AG04450 (cell line): ENCODE data around the gene TRAPPC3. TPM values are rescaled to one million over a fixed set of nuclear protein-coding genes. Genes with fewer than 3 reads are reported as not detected.

Experiments
- CTCF ChIA-PET: fragments of 300-600, 350-600 bp; formaldehyde crosslinking; extraction: SDS; loops from one replicate; lab custom pipeline; 2022; ENCODE audit warnings: antibody characterized with exemption, inconsistent platforms; lab: Charles Lee
- POLR2A ChIA-PET: fragments of 350-600 bp; formaldehyde crosslinking; extraction: SDS; loops from one replicate; lab custom pipeline; 2021; ENCODE audit warnings: antibody characterized with exemption, inconsistent platforms; lab: Yijun Ruan, JAX
- DNase-seq: peaks from one replicate; pipeline ENCODE4 v3.0.0-alpha.2; 2011; ENCODE audit warnings: low read depth, low spot score
- H3K27ac ChIP-seq: one replicate; pipeline ENCODE4 v1.5.1; 2012; ENCODE audit warnings: low read depth, low read length, control low read depth
- H3K27me3 ChIP-seq: one replicate; pipeline ENCODE4 v1.6.0; 2012; ENCODE audit warnings: low read length; ENCODE audit not compliant: control insufficient read depth, insufficient read depth
- H3K4me3 ChIP-seq: 2 replicates; pipeline ENCODE4 v1.5.1; 2011; ENCODE audit warnings: mild to moderate bottlenecking, low read depth, low read length, control low read depth
- H3K9me3 ChIP-seq: 2 replicates; pipeline ENCODE4 v1.5.1; 2012; ENCODE audit warnings: low read length; ENCODE audit not compliant: control insufficient read depth, insufficient read depth
- polyA plus RNA-seq: library from polyadenylated mRNA; depleted of rRNA; stranded (reverse); fragments of >200 nt; gene quantifications from 2 replicates; pipeline ENCODE4 v1.2.3, GENCODE V29; 2011
- TF ChIP-seq, protein P1 (sequence below): IDR thresholded peaks from 2 replicates; pipeline ENCODE4 v1.5.1; 2011; ENCODE audit warnings: low read depth, low read length, control low read depth, inconsistent platforms

Gene TRAPPC3
- polyA plus RNA-seq, 1 experiment: 92.3 TPM

DNA sequence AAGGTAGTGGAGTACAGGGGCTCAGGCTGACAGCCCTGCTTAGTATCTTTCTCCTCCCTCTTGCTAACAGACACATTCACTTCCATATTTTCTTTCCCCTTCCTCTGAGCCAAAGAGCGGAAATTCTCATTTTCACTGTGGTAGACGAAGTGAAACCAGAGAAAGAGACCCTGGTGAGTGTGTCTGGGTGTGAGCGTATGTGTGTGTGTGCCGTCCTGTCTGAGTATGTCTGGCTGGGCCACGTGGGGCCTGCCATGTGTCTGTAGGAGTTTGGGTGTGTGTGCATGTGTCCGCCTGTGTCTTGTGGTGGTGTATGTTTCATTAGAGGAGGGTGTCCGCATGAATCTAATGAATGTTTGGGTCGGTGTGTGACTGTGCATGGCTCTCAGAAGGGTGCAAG, 25.9 kb downstream of the TRAPPC3 start:
- POLR2A ChIA-PET: no interaction called here
- TF ChIP-seq, protein P1, sequence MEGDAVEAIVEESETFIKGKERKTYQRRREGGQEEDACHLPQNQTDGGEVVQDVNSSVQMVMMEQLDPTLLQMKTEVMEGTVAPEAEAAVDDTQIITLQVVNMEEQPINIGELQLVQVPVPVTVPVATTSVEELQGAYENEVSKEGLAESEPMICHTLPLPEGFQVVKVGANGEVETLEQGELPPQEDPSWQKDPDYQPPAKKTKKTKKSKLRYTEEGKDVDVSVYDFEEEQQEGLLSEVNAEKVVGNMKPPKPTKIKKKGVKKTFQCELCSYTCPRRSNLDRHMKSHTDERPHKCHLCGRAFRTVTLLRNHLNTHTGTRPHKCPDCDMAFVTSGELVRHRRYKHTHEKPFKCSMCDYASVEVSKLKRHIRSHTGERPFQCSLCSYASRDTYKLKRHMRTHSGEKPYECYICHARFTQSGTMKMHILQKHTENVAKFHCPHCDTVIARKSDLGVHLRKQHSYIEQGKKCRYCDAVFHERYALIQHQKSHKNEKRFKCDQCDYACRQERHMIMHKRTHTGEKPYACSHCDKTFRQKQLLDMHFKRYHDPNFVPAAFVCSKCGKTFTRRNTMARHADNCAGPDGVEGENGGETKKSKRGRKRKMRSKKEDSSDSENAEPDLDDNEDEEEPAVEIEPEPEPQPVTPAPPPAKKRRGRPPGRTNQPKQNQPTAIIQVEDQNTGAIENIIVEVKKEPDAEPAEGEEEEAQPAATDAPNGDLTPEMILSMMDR: no peak
- Histone ChIP-seq H3K27ac (no peak overlapping the region), H3K4me3 (no peak overlapping the region), H3K9me3 (no peaks in the 10 kb centered on the region; the same call in 1 of the 2 replicates), H3K27me3 (peaks cover 23% of the 10 kb centered on the region)
- CTCF ChIA-PET: interaction anchor here (1.1 kb wide), 1 partner anchor 12 kb away, joined by 5 read pairs; no protein-coding TSS in a partner anchor
- no peak for DNase-seq

- H3K27ac ChIP-seq: no peak overlapping the region
- no peaks in the 10 kb centered on the region; the same call in 1 of the 2 replicates for H3K9me3 ChIP-seq
- no peak for DNase-seq
- CTCF ChIA-PET: interaction anchor here (1.1 kb wide), 1 partner anchor 13 kb away, joined by 5 read pairs; no protein-coding TSS in a partner anchor
- H3K27me3 ChIP-seq: peaks cover 23% of the 10 kb centered on the region
- POLR2A ChIA-PET: no interaction called here
- no peak overlapping the region for H3K4me3 ChIP-seq
- TF ChIP-seq, protein P1: no peak
Measured at GRCh38 chr1:36122062-36123030, 26.9 kb downstream of the TRAPPC3 start.

DNA sequence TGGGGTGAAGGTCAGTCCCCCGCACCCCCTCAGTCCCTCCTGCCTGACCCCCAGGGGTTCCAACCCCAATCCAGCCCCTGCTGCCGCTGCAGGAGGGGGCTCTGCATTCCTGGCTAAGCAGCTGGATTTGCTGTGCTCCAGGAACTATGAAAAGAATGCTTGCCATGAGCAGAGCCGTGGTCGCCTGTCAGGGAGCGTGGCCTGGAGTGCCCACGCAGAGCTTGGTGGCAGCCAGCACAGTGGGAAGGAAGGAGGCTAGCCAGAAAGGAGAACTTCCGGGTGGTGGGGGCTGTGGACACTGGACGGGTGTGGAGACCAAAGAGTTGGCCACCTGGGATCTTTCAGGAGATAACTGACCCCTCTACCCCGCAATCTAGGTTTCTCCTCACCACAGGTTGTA, 29.8 kb downstream of the TRAPPC3 start:
- POLR2A ChIA-PET: interaction anchor here (1.0 to 1.1 kb wide), 3 partner anchors 9 to 30 kb away, joined by 3 to 5 read pairs (median 4); partner anchors contain the start of gene TRAPPC3
- no peak for DNase-seq
- TF ChIP-seq, protein P1: no peak
- CTCF ChIA-PET: interaction anchor here (0.6 to 6.4 kb wide), 7 partner anchors 15 to 166 kb away, joined by 3 to 44 read pairs (median 3); no protein-coding TSS in a partner anchor
- Histone ChIP-seq H3K27ac (no peak overlapping the region), H3K9me3 (no peaks in the 10 kb centered on the region), H3K27me3 (peaks cover 12% of the 10 kb centered on the region), H3K4me3 (no peak overlapping the region)

- no peak for DNase-seq
- peaks cover 4% of the 10 kb centered on the region for H3K27me3 ChIP-seq
- no peak overlapping the region for H3K27ac ChIP-seq
- ChIA-PET CTCF (interaction anchor here (1.0 to 6.4 kb wide), 4 partner anchors 16 to 167 kb away, joined by 3 to 44 read pairs (median 4); no protein-coding TSS in a partner anchor), POLR2A (interaction anchor here (0.8 to 1.0 kb wide), 3 partner anchors 10 to 266 kb away, joined by 3 to 5 read pairs (median 3); partner anchors contain the start of gene TRAPPC3)
- TF ChIP-seq, protein P1: no peak
- H3K4me3 ChIP-seq: no peak overlapping the region
- H3K9me3 ChIP-seq: no peaks in the 10 kb centered on the region
Measured at GRCh38 chr1:36118447-36119204, 30.7 kb downstream of the TRAPPC3 start.
